Heart right ventricle (tissue), 16 donors: ENCODE data around the gene POU3F3. TPM values are rescaled to one million over a fixed set of nuclear protein-coding genes. Genes with fewer than 3 reads are reported as not detected.

Source experiments
- ATAC-seq, 8 donors: fragments of 200-7000 bp; cut with Tn5 transposase; one replicate each; pipeline ENCODE4 v1.9.1; 2020; ENCODE audit warnings: mild to moderate bottlenecking in 8 of 8, moderate library complexity in 8 of 8, moderate number of reproducible peaks in 1 of 8
- DNase-seq, 2 donors: peaks; one replicate each; pipeline ENCODE4 v3.0.0-alpha.2; 2020
- H3K27ac ChIP-seq, 10 donors: fragments of 200-600 bp; sonication (generic) in 2 of 10; one replicate each; pipeline versions ENCODE4 v1.5.0 to v1.8.0; 2020 to 2022; ENCODE audit warnings: mild to moderate bottlenecking in 3 of 10
- H3K27me3 ChIP-seq, 7 donors: fragments of 200-600 bp; one replicate each; pipeline ENCODE4 v1.8.0; 2021 to 2022; ENCODE audit warnings: mild to moderate bottlenecking in 2 of 7
- H3K36me3 ChIP-seq, 9 donors: fragments of 200-600 bp; sonication (generic) in 1 of 9; one replicate each; pipeline versions ENCODE4 v1.5.0 to v1.8.0; 2020 to 2022; ENCODE audit warnings: mild to moderate bottlenecking in 2 of 9
- H3K4me1 ChIP-seq, 9 donors: fragments of 200-600 bp; sonication (generic) in 1 of 9; one replicate each; pipeline versions ENCODE4 v1.5.0 to v1.8.0; 2020 to 2022; ENCODE audit warnings: mild to moderate bottlenecking in 4 of 9
- H3K4me3 ChIP-seq, 10 donors: fragments of 200-600 bp; sonication (generic) in 2 of 10; one replicate each; pipeline versions ENCODE4 v1.5.0 to v1.8.0; 2020 to 2022; ENCODE audit warnings: mild to moderate bottlenecking in 7 of 10, moderate library complexity in 2 of 10
- H3K9me3 ChIP-seq, 11 donors: fragments of 200-600 bp in 10 of 11; sonication (generic) in 2 of 11; one replicate each; pipeline versions ENCODE4 v1.5.0 to v1.8.0; 2013 to 2022; ENCODE audit warnings: mild to moderate bottlenecking in 2 of 11, control low read depth in 1 of 11, moderate library complexity in 1 of 11
- CTCF ChIP-seq, 9 donors: fragments of 200-600 bp; sonication (generic) in 2 of 9; IDR thresholded peaks; one replicate each; pipeline versions ENCODE4 v1.5.0 to v1.8.0; 2021 to 2022; ENCODE audit warnings: antibody characterized with exemption in 9 of 9, mild to moderate bottlenecking in 5 of 9, moderate library complexity in 1 of 9
- WGBS, 2 donors: extraction: QIAGEN DNeasy Blood & Tissue Kit; methylation state at CpG; one replicate each; pipeline ENCODE4 v1.1.7; 2013; ENCODE audit warnings: inconsistent platforms in 1 of 2; 5-methylcytosine and 5-hydroxymethylcytosine counted together
- intact Hi-C, 10 donors: fragments of 100-400 bp; cut with DNase I; formaldehyde crosslinking; loops; one replicate each; pipeline versions ENCODE4 v1.11.1 to v1.14.2; 2022
- polyA plus RNA-seq, 2 donors: library from polyadenylated mRNA; stranded (reverse); fragments of 200-250 nt; gene quantifications; one replicate each; pipeline ENCODE4 v1.2.3, GENCODE V29; 2013
- total RNA-seq, 10 donors: library from RNA; stranded (reverse); fragmentation: NEBNext Ultra II Directional in 3 of 10; extraction: Animal tissue kit (Norgen Biotek cat#: 25700) in 3 of 10; gene quantifications; one replicate each; pipeline versions ENCODE4 v1.2.1 to v1.2.4, GENCODE V29; 2021 to 2023
- donor health status: Arrhythmogenic right ventricular cardiomyopathy.
- donor health status: ischemic (EF 13 %, LVEDD 7.1; RV severe dilation, severe dysfunction).
- donor health status: healthy with polysubstance abuse.
- donor health status: DM: no; HTN: yes; CAD: no.
- donor health status: DM: no; HTN: no; CAD: no.
- donor health status: ischemic (EF 25% LVEDD 6.9; RV normal size, moderate dysfunction).
- donor health status: ischemic (EF 25% LVEDD 5.7; RV mildly dilated, moderate dysfunction).
- donor health status: healthy.
- donor health status: DM: yes; HTN: yes; CAD: no.
- donor health status: Ischemic cardiomyopathy.
- donor health status: ischemic (EF 35%, LVEDD 5.7; RV mildly dilated, moderate dysfunction).
- donor health status: nonischemic (EF 11% LVEDD 7.7; RV severe dilation, severe dysfunction).
- donor health status: DM: yes; HTN: yes; CAD: no.
- donor health status: PGD.
- donor health status: ischemic (EF 29% LVEDD 5.4; RV normal size, mild dysfunction).
- donor health status: nonischemic (EF 23%, LVEDD 6.1; RV moderate dilation, normal function).

Gene POU3F3
- total and polyA plus RNA-seq, 12 donors = 0.04 to 0.61 (median 0.12) TPM; not detected in 5

GRCh38 chr2:104880076-104880475, 26.2 kb downstream of the POU3F3 start:
- 66 to 70% methylated on average over 6 of the region's 6 CpGs for WGBS, 2 donors
- Histone ChIP-seq H3K4me1 (no peaks in the 10 kb centered on the region), H3K36me3 (no peaks in the 10 kb centered on the region), H3K27me3 (peaks cover 0 to 96% (median 87%) of the 10 kb centered on the region in 7 donors), H3K4me3 (no peak overlapping the region), H3K9me3 (no peaks in the 10 kb centered on the region), H3K27ac (no peak overlapping the region)
- intact Hi-C loops = no loop called here
- ATAC-seq = no peak
- no peak for DNase-seq
- no peak for TF ChIP-seq CTCF (IDR thresholded peaks at IDR 0.05)

- peaks cover 0 to 87% (median 82%) of the 10 kb centered on the region in 7 donors for H3K27me3 ChIP-seq
- H3K4me1 ChIP-seq = no peaks in the 10 kb centered on the region
- H3K4me3 ChIP-seq = no peak overlapping the region
- no peak for TF ChIP-seq CTCF (IDR thresholded peaks at IDR 0.05)
- no peak for DNase-seq
- no peaks in the 10 kb centered on the region for H3K9me3 ChIP-seq
- intact Hi-C loops = no loop called here
- no peaks in the 10 kb centered on the region for H3K36me3 ChIP-seq
- ATAC-seq = no peak
- 72 to 81% methylated on average over 3 of the region's 3 CpGs for WGBS, 2 donors
- H3K27ac ChIP-seq = no peak overlapping the region
Observed at GRCh38 chr2:104883357-104883756, 29.4 kb downstream of the POU3F3 start.

GRCh38 chr2:104885119-104885782, 31.3 kb downstream of the POU3F3 start:
- WGBS, 2 donors = 69 to 71% methylated on average over 5 of the region's 5 CpGs

GRCh38 chr2:104887676-104888075, 33.8 kb downstream of the POU3F3 start:
- no peak for DNase-seq
- no peaks in the 10 kb centered on the region for H3K9me3 ChIP-seq
- no peak for ATAC-seq
- 77 to 78% methylated on average over 6 of the region's 6 CpGs for WGBS, 2 donors
- intact Hi-C loops = no loop called here
- H3K4me3 ChIP-seq = no peak overlapping the region
- no peak overlapping the region for H3K27ac ChIP-seq
- no peaks in the 10 kb centered on the region for H3K36me3 ChIP-seq
- H3K27me3 ChIP-seq = peaks cover 0 to 60% (median 48%) of the 10 kb centered on the region in 7 donors
- H3K4me1 ChIP-seq = no peaks in the 10 kb centered on the region
- TF ChIP-seq CTCF (IDR thresholded peaks at IDR 0.05) = no peak

More at GRCh38 chr2:104885119-104885782, 31.3 kb downstream of the POU3F3 start:
- Histone ChIP-seq H3K27me3 (peaks cover 0 to 75% (median 69%) of the 10 kb centered on the region in 7 donors), H3K36me3 (no peaks in the 10 kb centered on the region), H3K4me1 (no peaks in the 10 kb centered on the region), H3K27ac (no peak overlapping the region), H3K4me3 (no peak overlapping the region), H3K9me3 (no peaks in the 10 kb centered on the region)
- ATAC-seq (no peak), DNase-seq (no peak)
- no peak for TF ChIP-seq CTCF (IDR thresholded peaks at IDR 0.05)
- intact Hi-C loops = no loop called here
